ENCODE data around the gene DHX57. TPM values are rescaled to one million over a fixed set of nuclear protein-coding genes. Genes with fewer than 3 reads are reported as not detected.

The DHX57 gene
- total RNA-seq, 1 donor from 2014 or later, result 27.0 TPM

DNA sequence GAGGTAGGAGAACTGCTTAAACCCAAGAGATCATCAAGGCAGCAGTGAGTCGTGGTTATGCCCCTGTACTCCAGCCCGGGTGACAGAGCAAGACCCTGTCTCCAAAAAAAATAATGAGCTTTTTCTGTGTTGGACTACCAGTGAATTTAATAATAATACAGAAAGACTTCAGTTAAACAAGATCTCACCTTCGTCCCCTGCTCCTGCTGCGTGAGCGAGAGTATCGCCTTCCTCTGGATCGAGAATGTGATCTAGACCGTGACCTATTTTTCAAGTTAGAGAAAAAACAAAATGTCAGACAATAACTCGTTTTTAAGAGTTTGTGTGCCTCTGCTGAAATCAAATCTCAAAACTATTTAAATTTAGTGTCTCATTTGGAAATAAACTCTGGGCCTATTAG, 127.3 kb downstream of the DHX57 start:
- Mint-ChIP-seq H3K4me1 (ENCODE audit: unreplicated experiment) (peaks cover 30% of the 10 kb centered on the region), H3K36me3 (ENCODE audit: low read depth, unreplicated experiment) (peaks cover 44% of the 10 kb centered on the region), H3K4me3 (ENCODE audit: unreplicated experiment) (no peak overlapping the region), H3K27me3 (ENCODE audit: unreplicated experiment) (peaks cover 15% of the 10 kb centered on the region), H3K27ac (ENCODE audit: unreplicated experiment) (no peak overlapping the region), H3K9me3 (ENCODE audit: unreplicated experiment) (no peaks in the 10 kb centered on the region)
- no peak for DNase-seq (ENCODE audit: low spot score)
- no peak for TF ChIP-seq CTCF (IDR thresholded peaks at IDR 0.05; ENCODE audit: unreplicated experiment)

DNA sequence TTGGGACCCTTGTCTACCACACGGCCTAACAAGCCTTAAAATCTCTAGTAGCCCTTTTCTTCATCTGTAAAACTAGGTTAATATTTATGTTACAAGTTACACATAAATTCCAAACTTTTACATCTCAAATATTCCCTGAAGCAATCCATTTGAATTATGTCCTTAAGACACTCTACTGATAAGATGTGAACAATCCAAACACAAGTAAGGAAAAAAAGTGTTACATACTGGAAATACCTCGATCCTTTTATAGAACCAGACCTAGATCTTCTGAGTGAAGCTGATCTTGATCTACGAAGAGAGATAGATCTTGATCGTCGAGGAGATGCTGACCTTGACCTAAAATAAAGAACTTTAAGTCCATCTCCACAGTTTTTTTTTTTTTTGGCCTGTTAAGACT, 127.9 kb downstream of the DHX57 start:
- H3K9me3 Mint-ChIP-seq (ENCODE audit: unreplicated experiment), result no peaks in the 10 kb centered on the region
- peaks cover 15% of the 10 kb centered on the region for H3K27me3 Mint-ChIP-seq (ENCODE audit: unreplicated experiment)
- peak overlapping the region; percentile 79 for H3K4me3 Mint-ChIP-seq (ENCODE audit: unreplicated experiment)
- no peak for DNase-seq (ENCODE audit: low spot score)
- peaks cover 44% of the 10 kb centered on the region for H3K36me3 Mint-ChIP-seq (ENCODE audit: low read depth, unreplicated experiment)
- peak overlapping the region; percentile 62 for H3K27ac Mint-ChIP-seq (ENCODE audit: unreplicated experiment)
- no peak for TF ChIP-seq CTCF (IDR thresholded peaks at IDR 0.05; ENCODE audit: unreplicated experiment)
- H3K4me1 Mint-ChIP-seq (ENCODE audit: unreplicated experiment), result peaks cover 30% of the 10 kb centered on the region

Other genes starting within 250 kb of the DHX57 start
- 13.0 TPM for gene GALM, start 209.8 kb downstream of the DHX57 start, total RNA-seq (ENCODE audit: unreplicated experiment)
- gene SRSF7, start 124.6 kb downstream of the DHX57 start, total RNA-seq (ENCODE audit: unreplicated experiment), result 137 TPM
- 9.5 TPM for gene GEMIN6, start 97.7 kb downstream of the DHX57 start, total RNA-seq (ENCODE audit: unreplicated experiment)
- gene MORN2, start within 50 bp of the DHX57 start, total RNA-seq (ENCODE audit: unreplicated experiment), result 11.3 TPM
- 0.69 TPM for gene ARHGEF33, start 13.9 kb upstream of the DHX57 start, total RNA-seq (ENCODE audit: unreplicated experiment)
- gene SOS1, start 245.1 kb upstream of the DHX57 start, total RNA-seq (ENCODE audit: unreplicated experiment), result 35.3 TPM

Data from endothelial cell (in vitro differentiated cells).